ENCODE measurements around the gene RERG.

RERG gene

DNA sequence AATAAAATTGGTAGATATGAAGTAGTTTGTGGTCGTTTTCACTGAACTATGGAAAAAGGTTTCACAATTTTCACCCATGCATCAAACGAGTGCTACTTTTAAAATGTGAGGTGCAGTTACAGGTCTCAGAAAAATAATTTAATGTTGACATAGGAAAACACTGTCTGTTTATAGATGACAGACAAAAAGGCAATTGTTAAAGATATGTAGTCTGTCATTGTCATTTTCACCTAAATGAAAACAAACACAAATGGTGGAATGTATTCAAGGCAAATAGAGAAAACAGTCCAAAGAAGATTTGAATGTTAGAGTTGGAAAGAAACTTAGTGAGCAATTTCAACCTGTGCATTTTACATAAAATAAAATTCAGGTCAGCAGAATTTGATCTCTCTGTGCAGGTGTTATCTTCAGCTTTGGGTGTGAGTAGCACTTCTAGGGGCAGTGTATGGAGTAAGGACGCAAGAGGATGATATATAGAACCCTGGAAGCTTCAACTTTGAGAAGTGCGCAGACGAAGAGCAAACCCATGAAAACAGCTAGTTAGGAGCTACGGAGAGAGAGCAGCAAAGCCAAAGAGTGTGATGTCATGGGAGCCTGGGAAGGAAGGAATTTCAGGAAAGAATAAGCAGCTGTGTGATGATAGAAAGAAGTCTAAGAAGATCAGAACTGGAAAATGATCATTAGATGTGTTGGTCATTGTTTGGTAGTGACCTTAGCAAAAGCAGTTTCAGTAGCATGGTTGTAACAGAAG lies 6.2 kb downstream of the RERG start:
- Histone ChIP-seq H3K9ac (ENCODE audit: low read length) (no peak overlapping the region), H3K27me3 (ENCODE audit: control insufficient read depth, insufficient read depth, low read length) (no peaks in the 10 kb centered on the region), H3K4me3 (ENCODE audit: low read length) (no peak overlapping the region), H3K27ac (ENCODE audit: low read depth, low read length) (peak overlapping the region; percentile 38), H3K4me1 (ENCODE audit: control insufficient read depth, insufficient read depth, low read length) (peaks cover 30% of the 10 kb centered on the region), H3K36me3 (ENCODE audit: control insufficient read depth, insufficient read depth, low read length) (no peaks in the 10 kb centered on the region)

DNA sequence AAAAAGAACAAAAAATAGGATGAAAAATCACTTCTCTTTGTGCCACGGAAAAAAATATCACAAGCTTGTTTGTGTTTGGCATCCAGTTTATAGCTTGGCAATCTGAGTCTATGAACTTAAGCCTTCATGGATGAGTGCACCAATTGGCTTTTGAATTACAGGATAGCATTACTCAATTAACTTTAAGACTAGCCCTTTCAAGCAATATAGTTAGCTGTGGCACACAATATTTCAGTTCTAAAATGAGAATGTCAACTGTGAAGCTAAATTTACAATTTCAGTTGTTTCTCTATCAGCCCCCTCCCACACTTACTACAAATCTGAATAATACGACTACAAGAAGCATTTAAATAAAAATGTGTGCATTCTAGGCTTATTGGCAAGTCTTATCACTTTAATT lies 8.3 kb downstream of the RERG start:
- peaks cover 43% of the 10 kb centered on the region for H3K4me1 ChIP-seq (ENCODE audit: control insufficient read depth, insufficient read depth, low read length)
- no peak overlapping the region for H3K4me3 ChIP-seq (ENCODE audit: low read length)
- no peaks in the 10 kb centered on the region for H3K27me3 ChIP-seq (ENCODE audit: control insufficient read depth, insufficient read depth, low read length)
- H3K9ac ChIP-seq (ENCODE audit: low read length), result no peak overlapping the region
- peak overlapping the region; percentile 52 for H3K27ac ChIP-seq (ENCODE audit: low read depth, low read length)
- H3K36me3 ChIP-seq (ENCODE audit: control insufficient read depth, insufficient read depth, low read length), result no peaks in the 10 kb centered on the region

DNA sequence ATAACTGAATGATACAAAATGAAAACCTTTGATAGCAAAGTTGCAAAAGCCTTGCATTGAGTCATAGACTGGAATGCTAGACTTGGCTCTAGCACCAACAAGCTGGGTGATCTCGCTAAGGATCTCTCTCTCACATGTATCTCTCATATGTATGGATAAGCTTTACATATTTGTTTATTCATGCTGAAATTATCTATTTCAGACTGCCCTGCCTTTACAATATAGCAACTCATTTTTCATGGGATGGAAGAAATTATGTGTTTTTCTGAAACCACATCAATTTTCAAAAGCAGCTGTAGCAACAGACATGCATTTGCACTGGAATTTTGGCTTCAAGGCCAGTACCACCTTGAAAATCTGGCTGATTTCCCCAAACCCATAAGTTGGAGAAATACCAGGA lies 11.4 kb downstream of the RERG start:
- H3K9ac ChIP-seq (ENCODE audit: low read length), result no peak overlapping the region
- H3K27me3 ChIP-seq (ENCODE audit: control insufficient read depth, insufficient read depth, low read length), result no peaks in the 10 kb centered on the region
- H3K36me3 ChIP-seq (ENCODE audit: control insufficient read depth, insufficient read depth, low read length), result no peaks in the 10 kb centered on the region
- peak overlapping the region; percentile 59 for H3K27ac ChIP-seq (ENCODE audit: low read depth, low read length)
- peaks cover 46% of the 10 kb centered on the region for H3K4me1 ChIP-seq (ENCODE audit: control insufficient read depth, insufficient read depth, low read length)
- H3K4me3 ChIP-seq (ENCODE audit: low read length), result peak overlapping the region; percentile 11

DNA sequence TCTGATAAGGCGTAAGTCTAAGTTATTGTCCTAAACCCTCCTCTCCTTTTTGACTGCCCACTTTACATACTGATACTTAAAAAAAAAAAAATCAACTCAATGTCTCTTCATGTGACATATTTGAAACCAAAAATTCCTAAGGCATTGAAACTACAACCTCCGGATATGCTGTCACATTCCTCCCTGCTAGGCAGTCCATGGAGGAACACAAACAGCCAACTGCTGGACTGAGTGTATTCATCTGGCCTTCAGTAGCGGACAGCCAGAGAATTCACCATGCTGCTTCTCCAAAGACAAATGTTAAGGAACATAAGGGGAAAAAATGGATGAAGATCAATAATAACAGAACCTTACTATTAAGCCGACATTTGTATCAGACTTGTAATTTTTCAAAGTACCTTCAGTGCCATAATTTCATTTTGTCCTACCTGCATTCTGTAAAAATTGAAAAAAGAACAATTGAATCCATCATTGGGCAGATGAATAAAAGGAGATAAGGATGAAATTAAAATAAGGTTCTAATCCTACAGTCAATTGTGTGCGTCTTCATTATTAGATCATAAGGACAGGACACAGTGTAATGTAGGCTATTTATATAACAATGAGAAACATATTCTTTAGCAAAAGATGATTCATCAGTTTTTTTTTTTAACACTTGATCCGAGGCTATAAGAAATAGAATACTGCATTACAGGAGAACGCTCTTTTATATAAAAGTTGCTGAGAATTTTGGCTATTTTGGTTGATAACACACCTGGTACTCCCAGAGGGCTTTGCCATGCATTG lies 12.2 kb downstream of the RERG start:
- Histone ChIP-seq H3K9ac (ENCODE audit: low read length) (no peak overlapping the region), H3K27ac (ENCODE audit: low read depth, low read length) (peak overlapping the region; percentile 57), H3K4me3 (ENCODE audit: low read length) (no peak overlapping the region), H3K4me1 (ENCODE audit: control insufficient read depth, insufficient read depth, low read length) (peaks cover 40% of the 10 kb centered on the region), H3K36me3 (ENCODE audit: control insufficient read depth, insufficient read depth, low read length) (no peaks in the 10 kb centered on the region), H3K27me3 (ENCODE audit: control insufficient read depth, insufficient read depth, low read length) (no peaks in the 10 kb centered on the region)

DNA sequence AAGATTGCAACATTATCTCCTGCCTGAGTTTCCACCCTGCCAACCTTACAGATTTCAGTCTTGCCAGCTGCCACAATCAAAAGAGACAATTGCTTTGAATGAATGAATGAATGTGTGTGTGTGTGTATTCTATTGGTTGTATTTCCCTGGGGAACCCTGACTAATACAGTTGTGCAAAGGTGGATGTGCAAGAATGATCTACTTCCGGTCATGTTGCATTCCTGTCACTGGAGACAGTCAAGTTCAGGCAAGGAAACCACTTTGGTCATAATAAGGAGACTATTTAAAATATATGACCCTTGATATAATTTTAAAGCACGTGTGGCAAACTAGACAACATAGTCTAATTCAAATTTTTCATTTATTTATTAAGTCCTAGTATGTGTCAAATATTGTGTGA lies 13.1 kb downstream of the RERG start:
- Histone ChIP-seq H3K27me3 (ENCODE audit: control insufficient read depth, insufficient read depth, low read length) (no peaks in the 10 kb centered on the region), H3K36me3 (ENCODE audit: control insufficient read depth, insufficient read depth, low read length) (no peaks in the 10 kb centered on the region), H3K4me3 (ENCODE audit: low read length) (no peak overlapping the region), H3K4me1 (ENCODE audit: control insufficient read depth, insufficient read depth, low read length) (peaks cover 34% of the 10 kb centered on the region), H3K27ac (ENCODE audit: low read depth, low read length) (peak overlapping the region; percentile 58), H3K9ac (ENCODE audit: low read length) (no peak overlapping the region)

DNA sequence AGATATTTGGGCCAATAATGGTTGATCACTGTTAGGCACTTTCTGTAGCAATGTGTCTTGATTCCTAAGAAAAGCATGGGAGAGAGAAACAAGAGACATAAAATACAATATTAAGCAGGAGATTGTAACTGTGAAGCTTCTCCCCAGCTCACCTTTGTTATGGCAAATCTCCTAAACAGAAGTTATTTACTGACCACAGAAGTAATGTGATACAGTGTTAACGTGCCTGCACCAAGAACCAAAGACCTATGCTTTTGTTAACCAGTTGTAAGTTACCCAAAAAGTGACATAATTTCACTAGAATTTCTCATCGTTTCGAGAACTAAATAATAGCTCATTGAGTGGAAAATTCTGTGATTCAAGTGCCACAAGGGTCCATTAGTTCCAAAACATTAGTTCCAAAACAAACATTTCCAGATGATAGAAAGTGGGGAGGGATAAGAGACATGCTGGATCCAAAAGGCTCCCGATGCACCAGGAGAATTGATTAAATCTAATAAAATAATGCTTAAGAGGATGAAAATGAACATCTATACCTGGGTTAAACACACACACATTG lies 14.3 kb downstream of the RERG start:
- H3K4me1 ChIP-seq (ENCODE audit: control insufficient read depth, insufficient read depth, low read length), result peaks cover 31% of the 10 kb centered on the region
- H3K27ac ChIP-seq (ENCODE audit: low read depth, low read length), result peak overlapping the region; percentile 58
- no peaks in the 10 kb centered on the region for H3K27me3 ChIP-seq (ENCODE audit: control insufficient read depth, insufficient read depth, low read length)
- no peak overlapping the region for H3K9ac ChIP-seq (ENCODE audit: low read length)
- no peak overlapping the region for H3K4me3 ChIP-seq (ENCODE audit: low read length)
- H3K36me3 ChIP-seq (ENCODE audit: control insufficient read depth, insufficient read depth, low read length), result no peaks in the 10 kb centered on the region

DNA sequence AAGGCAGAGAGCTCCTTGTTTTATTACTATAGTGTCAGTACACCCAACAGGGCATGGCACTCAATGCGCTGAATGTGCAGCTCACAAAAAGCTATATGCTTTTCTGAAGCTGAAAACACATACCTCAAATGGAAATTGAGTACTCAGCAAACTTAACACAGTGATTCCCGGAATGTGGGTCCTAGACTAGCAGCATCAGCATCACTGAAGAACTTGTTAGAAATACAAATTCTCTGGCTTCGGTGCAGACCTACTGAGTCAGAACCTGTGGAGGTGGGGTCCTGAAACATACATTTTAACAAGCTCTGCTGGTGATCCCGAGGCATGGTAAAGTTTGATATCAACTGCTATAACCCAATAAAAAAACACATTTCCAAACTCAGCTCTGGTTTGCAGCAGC lies 14.9 kb downstream of the RERG start:
- H3K27me3 ChIP-seq (ENCODE audit: control insufficient read depth, insufficient read depth, low read length), result no peaks in the 10 kb centered on the region

DNA sequence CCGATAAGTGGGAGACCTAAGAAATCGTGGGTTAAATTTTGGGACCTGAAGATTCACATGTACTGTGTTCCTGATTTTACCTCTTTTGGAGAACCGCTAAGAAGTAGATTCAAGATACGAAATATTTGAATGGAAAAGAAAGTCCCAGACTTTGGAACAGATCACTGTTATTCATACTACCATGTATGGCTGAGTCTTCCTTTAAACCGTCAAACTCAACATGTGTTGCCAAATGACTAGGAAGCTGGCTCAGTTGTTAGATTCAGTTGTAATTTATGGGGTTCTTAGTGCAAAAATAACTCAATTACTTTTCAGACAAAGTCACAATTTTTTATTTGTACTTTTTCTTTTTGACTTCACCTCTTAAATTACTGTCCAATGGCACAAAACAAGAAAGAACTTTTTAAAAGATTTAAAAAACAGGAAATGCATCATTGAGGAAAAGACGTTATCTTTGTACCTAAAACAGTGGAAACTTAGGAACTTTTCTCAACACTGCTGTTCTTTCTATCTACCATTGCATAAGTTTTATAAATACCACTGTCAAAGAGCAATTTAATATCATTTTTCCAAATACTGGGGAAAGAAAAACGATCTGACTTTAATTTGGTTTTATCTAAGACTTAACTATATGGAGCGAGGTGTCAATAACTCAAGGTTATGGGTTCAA lies 15.7 kb downstream of the RERG start:
- peaks cover 28% of the 10 kb centered on the region for H3K4me1 ChIP-seq (ENCODE audit: control insufficient read depth, insufficient read depth, low read length)
- H3K4me3 ChIP-seq (ENCODE audit: low read length), result no peak overlapping the region
- H3K36me3 ChIP-seq (ENCODE audit: control insufficient read depth, insufficient read depth, low read length), result no peaks in the 10 kb centered on the region
- H3K27ac ChIP-seq (ENCODE audit: low read depth, low read length), result peak overlapping the region; percentile 63
- no peaks in the 10 kb centered on the region for H3K27me3 ChIP-seq (ENCODE audit: control insufficient read depth, insufficient read depth, low read length)
- no peak overlapping the region for H3K9ac ChIP-seq (ENCODE audit: low read length)

More for the DNA sequence above, 14.9 kb downstream of the RERG start:
- H3K4me1 ChIP-seq (ENCODE audit: control insufficient read depth, insufficient read depth, low read length), result peaks cover 34% of the 10 kb centered on the region
- no peak overlapping the region for H3K9ac ChIP-seq (ENCODE audit: low read length)
- no peaks in the 10 kb centered on the region for H3K36me3 ChIP-seq (ENCODE audit: control insufficient read depth, insufficient read depth, low read length)
- peak overlapping the region; percentile 58 for H3K27ac ChIP-seq (ENCODE audit: low read depth, low read length)
- no peak overlapping the region for H3K4me3 ChIP-seq (ENCODE audit: low read length)

DNA sequence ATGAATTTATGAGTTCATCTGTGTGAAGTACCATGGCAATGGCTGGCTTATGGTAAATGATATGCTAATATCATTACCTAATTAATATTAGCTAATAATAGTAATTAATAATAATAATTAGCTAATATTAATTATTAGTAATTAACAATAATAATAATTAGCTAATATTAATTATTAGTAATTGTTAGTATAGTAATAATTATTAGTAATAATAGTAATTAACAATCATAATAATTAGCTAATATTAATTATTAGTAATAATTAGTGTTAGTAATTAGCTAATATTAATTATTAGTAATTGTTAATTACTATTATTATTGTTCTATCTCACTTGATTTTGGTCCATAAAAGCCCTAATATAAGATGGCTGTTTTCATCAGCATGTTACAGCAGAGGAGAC lies 19.8 kb downstream of the RERG start:
- no peak overlapping the region for H3K4me3 ChIP-seq (ENCODE audit: low read length)
- no peak overlapping the region for H3K9ac ChIP-seq (ENCODE audit: low read length)
- H3K27me3 ChIP-seq (ENCODE audit: control insufficient read depth, insufficient read depth, low read length), result no peaks in the 10 kb centered on the region
- peaks cover 18% of the 10 kb centered on the region for H3K4me1 ChIP-seq (ENCODE audit: control insufficient read depth, insufficient read depth, low read length)
- no peaks in the 10 kb centered on the region for H3K36me3 ChIP-seq (ENCODE audit: control insufficient read depth, insufficient read depth, low read length)
- H3K27ac ChIP-seq (ENCODE audit: low read depth, low read length), result no peak overlapping the region

DNA sequence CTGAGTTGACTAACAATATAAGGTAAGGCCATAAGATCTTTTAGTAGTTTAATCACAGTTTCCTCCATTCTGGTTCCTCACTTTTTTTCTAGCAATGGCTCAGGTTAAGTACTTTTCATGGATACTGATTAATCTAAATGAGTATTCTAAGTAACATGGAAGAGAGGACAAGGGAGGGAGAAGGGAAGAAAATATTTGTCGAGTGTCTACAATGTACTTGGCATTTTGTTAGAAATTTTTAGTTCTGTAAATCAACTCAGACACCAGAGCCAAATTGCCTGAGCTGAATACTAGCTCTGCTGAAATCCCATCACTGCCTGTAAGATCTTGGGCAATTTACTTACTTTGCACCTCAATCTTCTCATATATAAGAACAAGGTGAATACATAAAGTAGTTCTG lies 20.2 kb downstream of the RERG start:
- Histone ChIP-seq H3K9ac (ENCODE audit: low read length) (no peak overlapping the region), H3K4me3 (ENCODE audit: low read length) (no peak overlapping the region), H3K4me1 (ENCODE audit: control insufficient read depth, insufficient read depth, low read length) (peaks cover 21% of the 10 kb centered on the region), H3K27me3 (ENCODE audit: control insufficient read depth, insufficient read depth, low read length) (no peaks in the 10 kb centered on the region), H3K36me3 (ENCODE audit: control insufficient read depth, insufficient read depth, low read length) (no peaks in the 10 kb centered on the region), H3K27ac (ENCODE audit: low read depth, low read length) (no peak overlapping the region)

DNA sequence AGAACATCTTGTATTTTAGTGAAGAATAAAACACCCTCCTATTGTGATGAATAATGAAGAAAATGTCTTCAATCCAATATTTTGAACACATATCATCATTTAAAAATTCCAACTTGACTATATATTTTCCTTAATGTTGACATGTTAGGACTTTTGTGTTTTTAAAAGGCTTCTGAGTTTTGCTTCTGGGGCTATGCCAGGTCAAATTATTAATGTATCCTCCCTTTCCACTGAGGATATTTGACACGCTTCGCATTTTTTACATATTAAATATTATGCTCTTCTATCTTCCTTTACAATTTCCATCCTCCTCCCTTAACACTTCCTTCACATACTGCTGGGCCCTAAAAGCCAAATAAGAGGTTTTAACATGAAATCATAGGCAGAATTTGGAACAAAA lies 20.6 kb downstream of the RERG start:
- peak overlapping the region; percentile 7 for H3K27ac ChIP-seq (ENCODE audit: low read depth, low read length)
- no peak overlapping the region for H3K4me3 ChIP-seq (ENCODE audit: low read length)
- H3K36me3 ChIP-seq (ENCODE audit: control insufficient read depth, insufficient read depth, low read length), result no peaks in the 10 kb centered on the region
- H3K27me3 ChIP-seq (ENCODE audit: control insufficient read depth, insufficient read depth, low read length), result no peaks in the 10 kb centered on the region
- peaks cover 25% of the 10 kb centered on the region for H3K4me1 ChIP-seq (ENCODE audit: control insufficient read depth, insufficient read depth, low read length)
- no peak overlapping the region for H3K9ac ChIP-seq (ENCODE audit: low read length)

DNA sequence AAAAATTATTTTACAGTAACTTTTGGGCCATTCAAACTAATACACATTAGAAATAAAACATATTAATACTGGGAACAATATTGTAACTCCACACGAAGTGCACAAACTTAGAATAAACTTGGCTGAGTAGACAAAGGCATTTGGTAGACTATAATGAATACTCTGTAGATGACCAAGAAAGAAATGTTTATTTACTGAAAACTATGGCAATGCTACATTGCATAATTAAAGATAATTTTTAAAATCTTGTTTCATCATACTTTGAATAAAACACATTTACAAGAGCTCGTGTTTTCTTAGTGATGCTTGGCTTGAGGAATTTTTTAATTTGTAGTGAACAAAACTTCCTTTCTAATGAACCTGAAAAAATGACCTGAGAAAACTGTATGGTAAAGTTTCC lies 21.3 kb downstream of the RERG start:
- Histone ChIP-seq H3K36me3 (ENCODE audit: control insufficient read depth, insufficient read depth, low read length) (no peaks in the 10 kb centered on the region), H3K4me1 (ENCODE audit: control insufficient read depth, insufficient read depth, low read length) (peaks cover 32% of the 10 kb centered on the region), H3K4me3 (ENCODE audit: low read length) (no peak overlapping the region), H3K9ac (ENCODE audit: low read length) (no peak overlapping the region), H3K27ac (ENCODE audit: low read depth, low read length) (peak overlapping the region; percentile 7), H3K27me3 (ENCODE audit: control insufficient read depth, insufficient read depth, low read length) (no peaks in the 10 kb centered on the region)
